SK-N-SH treated with all-trans-retinoic acid at 6 μM for 48 hours (cell line): Measurements from ENCODE around the gene TOR1AIP1.
A peak's percentile ranks its signal among the peaks of the same experiment; 100 is the strongest.

Experiments used
- ATAC-seq: fragments of 200-7000 bp; cut with Tn5 transposase; 3 replicates; pipeline ENCODE4 v1.9.1; 2020; ENCODE audit warnings: mild to moderate bottlenecking, moderate library complexity
- BACH2 ChIP-seq: fragments of 250-450 bp; sonication (Bioruptor Pico); IDR thresholded peaks from 2 replicates; pipeline ENCODE4 v1.9.0; 2021; ENCODE audit warnings: mild to moderate bottlenecking, borderline replicate concordance
- CSRNP3 ChIP-seq: fragments of 250-450 bp; sonication (Bioruptor Pico); IDR thresholded peaks from 2 replicates; pipeline ENCODE4 v1.5.1; 2021; ENCODE audit warnings: mild to moderate bottlenecking, moderate library complexity
- ESRRG ChIP-seq: fragments of 250-450 bp; sonication (Bioruptor Pico); IDR thresholded peaks from 2 replicates; pipeline ENCODE4 v1.6.1; 2021; ENCODE audit warnings: mild to moderate bottlenecking
- GLIS3 ChIP-seq: fragments of 250-450 bp; sonication (Bioruptor Pico); IDR thresholded peaks from 2 replicates; pipeline ENCODE4 v1.5.0; 2020; ENCODE audit warnings: mild to moderate bottlenecking, moderate library complexity
- PATZ1 ChIP-seq: fragments of 250-450 bp; sonication (Bioruptor Pico); IDR thresholded peaks from 2 replicates; pipeline ENCODE4 v1.8.0; 2020; ENCODE audit warnings: mild to moderate bottlenecking, moderate library complexity, borderline replicate concordance
- POU6F1 ChIP-seq: fragments of 250-450 bp; sonication (Bioruptor Pico); IDR thresholded peaks from 2 replicates; pipeline ENCODE4 v1.8.0; 2021; ENCODE audit warnings: low read depth, mild to moderate bottlenecking, moderate library complexity, borderline replicate concordance
- PPARA ChIP-seq: fragments of 250-450 bp; sonication (Bioruptor Pico); IDR thresholded peaks from 2 replicates; pipeline ENCODE4 v1.5.0; 2020; ENCODE audit warnings: mild to moderate bottlenecking, borderline replicate concordance
- RARB ChIP-seq: fragments of 250-450 bp; sonication (Bioruptor Pico); IDR thresholded peaks from 2 replicates; pipeline ENCODE4 v1.8.0; 2021; ENCODE audit warnings: mild to moderate bottlenecking, moderate library complexity
- SNAI2 ChIP-seq: fragments of 250-450 bp; sonication (Bioruptor Pico); IDR thresholded peaks from 2 replicates; pipeline ENCODE4 v1.5.0; 2020; ENCODE audit warnings: mild to moderate bottlenecking, moderate library complexity
- TCF4 ChIP-seq: fragments of 250-450 bp; sonication (Bioruptor Pico); IDR thresholded peaks from 2 replicates; pipeline ENCODE4 v1.8.0; 2021; ENCODE audit warnings: mild to moderate bottlenecking, moderate library complexity, borderline replicate concordance
- TOX ChIP-seq: fragments of 250-450 bp; sonication (Bioruptor Pico); IDR thresholded peaks from 2 replicates; pipeline ENCODE4 v1.8.0; 2021; ENCODE audit warnings: mild to moderate bottlenecking, moderate library complexity, borderline replicate concordance
- TSHZ2 ChIP-seq: fragments of 250-450 bp; sonication (Bioruptor Pico); IDR thresholded peaks from 2 replicates; pipeline ENCODE4 v1.5.0; 2020; ENCODE audit warnings: mild to moderate bottlenecking, moderate library complexity
- ZC3H10 ChIP-seq: fragments of 250-450 bp; sonication (Bioruptor Pico); IDR thresholded peaks from 2 replicates; pipeline ENCODE4 v1.5.1; 2021; ENCODE audit warnings: mild to moderate bottlenecking, moderate library complexity
- ZFP3 ChIP-seq: fragments of 250-450 bp; sonication (Bioruptor Pico); IDR thresholded peaks from 2 replicates; pipeline ENCODE4 v1.5.0; 2020; ENCODE audit warnings: mild to moderate bottlenecking, moderate library complexity
- ZFP30 ChIP-seq: fragments of 450-650 bp; formaldehyde crosslinking; IDR thresholded peaks from 2 replicates; pipeline ENCODE4 v1.5.0; 2022; ENCODE audit warnings: mild to moderate bottlenecking, moderate library complexity
- ZNF565 ChIP-seq: fragments of 450-650 bp; formaldehyde crosslinking; conservative IDR thresholded peaks from 2 replicates; pipeline ENCODE4 v1.5.0; 2020; ENCODE audit warnings: low read depth, mild to moderate bottlenecking, moderate library complexity

TOR1AIP1 gene

GRCh38 chr1:179876300-179876715 lies 5.8 kb upstream of the TOR1AIP1 start:
- ATAC-seq, result no peak
- peak; percentile 42 for TF ChIP-seq TOX
- TF ChIP-seq ESRRG (CRISPR knock-in tag), result no peak
- TF ChIP-seq, all 23 proteins: peak for 1

- TF ChIP-seq ZFP30 (CRISPR knock-in tag), result no peak
- 0 out of 2 replicates have a peak, but pooled peaks have one; percentile 53 for TF ChIP-seq ZC3H10 (CRISPR knock-in tag)
- TF ChIP-seq, all 23 proteins: peak for 1
- ATAC-seq, result peak; percentile 77
Observed at GRCh38 chr1:179877586-179878265, 4.4 kb upstream of the TOR1AIP1 start, which contains the start of gene TOR1AIP2. Gene TOR1AIP2, minus strand, starts transcription at chr1:179877803. Its CDS starts 25,138 bp downstream, at chr1:179852665.

- TF ChIP-seq SNAI2 (no peak), TCF4 (CRISPR knock-in tag) (no peak), TOX (no peak), GLIS3 (no peak), PPARA (no peak), ZFP3 (CRISPR knock-in tag) (no peak), CSRNP3 (CRISPR knock-in tag) (no peak), PATZ1 (no peak), ZFP30 (CRISPR knock-in tag) (no peak)
- no peak for ATAC-seq
Observed at GRCh38 chr1:179879797-179880196, 2.3 kb upstream of the TOR1AIP1 start.

GRCh38 chr1:179881642-179882252 lies 338 bp upstream of the TOR1AIP1 start:
- no peak; the same call in 2 of the 3 replicates for ATAC-seq
- no peak; the same call in 1 of the 2 replicates for TF ChIP-seq RARB (CRISPR knock-in tag)
- TF ChIP-seq BACH2, result no peak
- TF ChIP-seq ZC3H10 (CRISPR knock-in tag), result 0 out of 2 replicates have a peak, but pooled peaks have one; percentile 45
- no peak for TF ChIP-seq PATZ1
- no peak for TF ChIP-seq SNAI2
- no peak for TF ChIP-seq CSRNP3 (CRISPR knock-in tag)
- TF ChIP-seq ZFP3 (CRISPR knock-in tag), result no peak

GRCh38 chr1:179883040-179883744 lies 1.1 kb downstream of the TOR1AIP1 start:
- ATAC-seq, result no peak; the same call in 2 of the 3 replicates
- TF ChIP-seq RARB (CRISPR knock-in tag) (no peak), POU6F1 (CRISPR knock-in tag) (no peak), ZNF565 (CRISPR knock-in tag) (no peak), CSRNP3 (CRISPR knock-in tag) (no peak), ZFP30 (CRISPR knock-in tag) (no peak), TCF4 (CRISPR knock-in tag) (no peak), TSHZ2 (CRISPR knock-in tag) (no peak), BACH2 (no peak), GLIS3 (no peak), ZFP3 (CRISPR knock-in tag) (no peak), SNAI2 (no peak)
